KOPT-K1 (cell line): ENCODE measurements around the gene SPATA17.

Experiments used
- H3K27ac ChIP-seq: fragments of 200-600 bp; sonication (generic); 2 replicates; pipeline ENCODE4 v1.5.1; 2016; ENCODE audit warnings: antibody characterized with exemption, mild to moderate bottlenecking, low read depth, low read length; ENCODE audit not compliant: poor library complexity, severe bottlenecking
- H3K36me3 ChIP-seq: fragments of 200-600 bp; sonication (generic); 2 replicates; pipeline ENCODE4 v1.5.1; 2017; ENCODE audit warnings: antibody characterized with exemption, mild to moderate bottlenecking, low read length, moderate library complexity; ENCODE audit not compliant: insufficient read depth
- H3K9me3 ChIP-seq: fragments of 200-600 bp; sonication (generic); 2 replicates; pipeline ENCODE4 v1.5.1; 2017; ENCODE audit warnings: antibody characterized with exemption, low read length, mild to moderate bottlenecking; ENCODE audit not compliant: insufficient read depth, poor library complexity, severe bottlenecking

SPATA17 gene

DNA sequence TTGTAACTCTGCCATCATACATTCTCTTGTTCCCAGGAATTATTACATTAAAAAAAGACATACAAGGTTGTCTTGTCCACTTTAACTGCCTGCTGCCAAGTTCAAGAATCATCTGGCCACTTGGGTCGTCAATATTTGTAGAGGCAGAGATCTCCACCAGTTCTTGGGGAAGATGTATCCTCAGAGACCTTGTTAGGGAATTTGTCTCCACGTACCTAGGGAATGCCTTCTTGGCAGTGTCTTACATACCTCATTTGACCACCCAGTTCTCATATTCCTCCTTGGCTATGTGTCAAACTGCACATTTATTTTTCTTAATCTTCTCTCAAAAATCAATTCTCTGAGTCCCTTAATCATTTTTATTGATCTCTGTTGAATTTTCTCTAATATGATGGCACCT, 266.0 kb downstream of the SPATA17 start:
- Histone ChIP-seq H3K9me3 (no peaks in the 10 kb centered on the region), H3K36me3 (no peaks in the 10 kb centered on the region), H3K27ac (no peak overlapping the region)

DNA sequence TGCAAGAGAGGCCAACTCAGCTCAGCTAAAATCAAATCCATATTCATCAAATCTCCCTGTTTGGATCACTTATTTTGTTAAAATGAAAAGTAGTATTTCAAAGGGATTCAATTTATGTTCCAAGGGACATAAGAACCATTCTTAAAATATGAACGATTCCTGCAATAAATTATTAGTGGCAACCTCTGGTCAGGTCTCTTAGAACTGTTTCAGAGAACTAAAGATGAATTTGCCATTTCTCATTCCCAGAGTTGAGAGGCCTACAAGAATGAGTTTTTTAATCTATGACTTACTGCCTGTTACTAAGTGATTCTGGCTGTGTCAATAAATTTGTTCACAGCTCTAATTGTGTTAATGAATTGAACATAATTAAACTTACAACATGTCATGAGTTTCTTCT, 268.5 kb downstream of the SPATA17 start:
- Histone ChIP-seq H3K36me3 (no peaks in the 10 kb centered on the region), H3K9me3 (no peaks in the 10 kb centered on the region), H3K27ac (no peak overlapping the region)

DNA sequence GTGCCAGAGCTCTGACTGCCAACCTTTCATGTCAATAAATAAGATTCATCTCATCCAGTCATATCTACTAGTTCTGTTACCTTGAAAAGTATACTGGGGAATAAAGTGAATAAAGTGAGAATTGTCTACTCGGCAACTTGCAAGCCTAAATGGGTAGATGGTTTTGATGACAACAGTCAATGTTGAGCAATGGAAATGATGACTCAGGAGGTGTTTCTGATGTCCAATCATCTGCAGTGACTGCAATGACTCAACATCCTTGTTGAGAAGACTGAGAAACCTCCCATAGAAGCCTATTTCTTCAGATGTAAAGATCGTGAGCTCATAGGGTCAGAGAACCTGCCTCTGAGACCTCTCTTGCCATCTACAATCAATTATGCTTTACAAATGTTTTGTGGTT, 276.4 kb downstream of the SPATA17 start:
- H3K9me3 ChIP-seq: no peaks in the 10 kb centered on the region
- no peaks in the 10 kb centered on the region for H3K36me3 ChIP-seq
- no peak overlapping the region for H3K27ac ChIP-seq

DNA sequence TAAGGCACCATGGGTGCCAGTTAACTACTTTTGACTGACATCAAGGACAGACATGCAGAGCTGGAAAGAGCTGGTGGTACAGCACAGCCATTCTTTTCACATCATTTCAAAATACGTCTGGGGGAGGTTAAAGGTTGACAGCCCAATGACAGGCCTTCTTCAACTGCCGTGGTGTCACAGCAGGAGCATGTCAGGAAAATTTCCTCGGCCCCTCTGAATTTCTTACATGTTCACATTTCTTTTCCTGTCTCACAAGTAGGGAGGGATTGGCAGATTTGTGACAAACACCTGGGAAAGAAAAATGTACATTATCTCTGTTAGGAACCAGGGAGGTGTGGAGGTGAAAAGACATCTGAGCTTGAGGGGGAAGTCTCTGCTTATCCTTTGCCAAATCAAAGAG, 279.1 kb downstream of the SPATA17 start:
- no peaks in the 10 kb centered on the region for H3K36me3 ChIP-seq
- no peak overlapping the region for H3K27ac ChIP-seq
- H3K9me3 ChIP-seq: no peaks in the 10 kb centered on the region

DNA sequence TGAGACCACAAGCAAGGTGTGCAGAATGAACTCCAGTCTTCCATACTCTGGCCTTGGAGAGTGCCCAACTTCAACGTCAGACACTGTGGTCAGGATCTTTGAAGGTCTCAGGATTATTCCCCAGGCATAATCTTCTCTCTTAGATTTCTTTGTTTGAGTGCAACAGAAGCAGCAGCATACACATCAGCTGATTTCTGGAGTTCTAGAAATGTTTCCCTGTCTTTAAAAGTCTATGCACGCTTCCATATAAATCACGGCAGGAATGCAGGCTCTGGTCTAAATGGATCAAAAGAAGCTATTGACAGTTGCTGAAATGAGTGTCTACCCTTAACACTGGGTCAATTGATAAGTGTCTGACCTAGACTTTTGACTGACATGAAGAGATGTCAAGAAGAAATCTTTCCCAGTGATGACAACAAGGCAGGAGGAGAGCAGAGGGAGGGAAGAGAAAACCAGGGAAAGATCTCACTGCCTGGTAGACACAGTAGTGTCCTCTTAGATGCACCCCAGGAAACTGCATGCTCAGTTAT, 279.7 kb downstream of the SPATA17 start:
- no peak overlapping the region for H3K27ac ChIP-seq
- H3K9me3 ChIP-seq: no peaks in the 10 kb centered on the region
- H3K36me3 ChIP-seq: no peaks in the 10 kb centered on the region

DNA sequence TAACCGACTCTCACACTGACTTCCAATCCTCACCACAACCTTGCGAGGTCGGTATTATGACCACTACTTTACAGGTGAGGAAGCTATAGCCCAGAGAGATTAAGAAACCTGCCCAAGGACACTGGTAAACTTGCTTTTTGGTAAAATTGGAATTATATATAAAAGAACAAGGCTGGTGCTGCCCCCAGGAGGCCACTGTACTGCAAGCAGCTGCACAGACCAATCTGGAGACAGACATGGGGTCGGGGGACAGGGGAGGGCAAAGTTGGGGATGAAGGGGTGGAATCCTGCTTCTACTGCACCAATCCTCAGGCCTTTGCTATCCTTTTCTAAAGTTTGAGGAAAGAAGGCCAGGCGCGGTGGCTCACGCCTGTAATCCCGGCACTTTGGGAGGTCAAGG, 280.8 kb downstream of the SPATA17 start:
- H3K9me3 ChIP-seq: no peaks in the 10 kb centered on the region
- H3K27ac ChIP-seq: no peak overlapping the region
- H3K36me3 ChIP-seq: no peaks in the 10 kb centered on the region

DNA sequence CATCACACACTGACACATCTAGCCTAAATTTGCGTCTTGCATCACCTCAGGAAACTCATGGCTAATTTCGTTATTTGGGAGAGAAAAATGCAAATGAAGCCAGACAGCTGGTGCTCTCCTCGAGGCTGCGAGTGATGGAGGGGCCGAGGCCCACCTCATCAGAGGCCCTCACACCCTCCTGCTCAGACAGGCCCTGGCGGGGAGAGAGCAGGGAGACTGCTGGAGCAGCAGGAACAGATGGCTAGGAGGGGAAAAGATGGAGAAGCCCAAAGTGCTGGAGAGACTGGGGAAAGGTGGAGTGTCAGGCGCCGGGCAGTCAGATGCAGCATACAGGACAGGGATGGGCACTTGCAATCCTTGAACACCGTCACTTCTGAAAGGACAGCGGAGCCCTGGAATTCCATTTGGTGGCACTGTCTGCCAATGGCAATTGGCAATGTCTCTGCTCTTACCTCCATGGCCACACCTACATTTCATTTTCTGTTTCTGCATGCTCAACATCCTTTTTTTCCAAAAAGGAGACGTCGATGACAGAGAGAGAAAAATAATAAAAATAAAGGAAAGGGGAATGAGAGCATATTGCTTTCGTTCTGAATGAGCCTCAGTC, 286.2 kb downstream of the SPATA17 start:
- H3K27ac ChIP-seq: no peak overlapping the region
- no peaks in the 10 kb centered on the region for H3K9me3 ChIP-seq
- no peaks in the 10 kb centered on the region for H3K36me3 ChIP-seq

DNA sequence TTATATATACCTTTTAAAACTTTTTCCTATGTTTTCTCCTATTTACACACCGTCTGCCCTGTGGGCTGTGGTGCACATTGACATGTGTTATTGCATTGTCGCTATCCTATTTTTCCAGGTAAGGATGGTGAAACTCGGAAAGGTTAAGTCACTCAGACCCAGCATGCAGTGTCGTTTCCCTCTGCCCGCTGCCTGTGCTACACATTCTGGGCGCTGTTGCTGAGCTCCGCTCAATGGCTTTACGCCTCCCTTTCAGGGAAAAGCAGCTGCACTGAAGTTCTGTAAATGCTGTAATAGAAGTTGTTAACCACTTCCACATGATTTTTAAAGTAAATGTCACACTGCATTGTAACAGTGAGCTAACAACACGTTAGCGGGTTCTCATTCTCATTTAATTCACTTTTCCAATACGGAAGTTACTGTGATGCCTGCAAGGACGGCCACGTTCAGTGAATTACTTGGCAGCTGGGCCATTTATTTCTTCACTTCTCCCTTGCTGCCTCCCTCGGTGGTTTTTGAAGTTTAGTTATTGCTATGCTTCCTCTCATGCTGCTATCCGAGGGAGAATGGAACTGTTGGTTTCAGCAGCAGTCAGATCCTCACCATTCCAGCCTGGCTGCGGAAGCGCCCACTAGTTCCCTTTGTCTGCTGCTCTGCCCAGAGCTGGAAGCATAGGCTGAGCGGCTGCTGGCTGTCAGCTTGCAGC, 288.7 kb downstream of the SPATA17 start:
- Histone ChIP-seq H3K9me3 (no peaks in the 10 kb centered on the region), H3K27ac (no peak overlapping the region), H3K36me3 (no peaks in the 10 kb centered on the region)
